Effector CD8-positive, alpha-beta T cell (primary cell): ENCODE results near the gene KLHL9.

Experiments
- DNase-seq: peaks from one replicate; lab custom pipeline; 2025; lab: John Stamatoyannopoulos, UW

Gene KLHL9

GRCh38 chr9:21317956-21318923, 17.0 kb downstream of the KLHL9 start:
- DNase-seq, result no peak

GRCh38 chr9:21316860-21317259, 18.3 kb downstream of the KLHL9 start:
- no peak for DNase-seq

DNA sequence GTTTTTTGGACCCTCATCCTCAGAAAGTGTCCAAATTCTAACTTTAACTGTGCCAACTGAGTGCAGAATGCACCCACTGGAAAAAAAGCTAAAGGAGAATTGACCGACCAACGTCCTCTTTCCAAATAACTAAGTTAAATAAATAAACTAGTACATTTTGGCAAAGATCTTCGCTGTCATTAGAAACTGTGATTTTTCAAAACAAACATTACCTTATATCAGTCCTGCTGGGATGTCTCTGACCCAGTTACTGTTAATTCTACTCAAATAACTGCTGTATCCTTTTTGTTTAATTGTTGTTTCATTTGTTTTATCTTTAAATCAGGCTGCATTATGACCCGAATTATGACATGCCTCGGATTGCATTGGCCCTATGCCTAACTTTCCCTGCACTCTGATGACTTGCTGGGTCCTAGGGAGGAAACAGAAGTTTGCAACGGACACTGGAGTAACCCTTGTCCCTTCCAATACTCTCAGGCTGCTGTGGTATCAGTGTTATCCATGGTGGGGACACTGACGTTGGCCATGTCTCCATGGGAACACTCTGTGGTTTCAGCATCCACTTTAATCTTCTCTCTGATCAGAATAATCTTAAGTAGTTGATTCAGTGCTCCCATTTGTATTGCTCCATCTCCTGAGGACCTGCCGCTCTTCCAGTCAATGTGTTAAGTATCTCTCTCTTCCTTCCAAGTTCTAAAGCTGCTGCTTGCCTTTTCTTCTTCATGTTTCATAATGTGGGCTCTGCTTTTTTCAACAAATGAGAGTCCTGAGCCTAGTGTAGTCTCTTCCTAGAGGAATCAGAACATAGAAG, 19.0 kb downstream of the KLHL9 start:
- DNase-seq, result no peak

DNA sequence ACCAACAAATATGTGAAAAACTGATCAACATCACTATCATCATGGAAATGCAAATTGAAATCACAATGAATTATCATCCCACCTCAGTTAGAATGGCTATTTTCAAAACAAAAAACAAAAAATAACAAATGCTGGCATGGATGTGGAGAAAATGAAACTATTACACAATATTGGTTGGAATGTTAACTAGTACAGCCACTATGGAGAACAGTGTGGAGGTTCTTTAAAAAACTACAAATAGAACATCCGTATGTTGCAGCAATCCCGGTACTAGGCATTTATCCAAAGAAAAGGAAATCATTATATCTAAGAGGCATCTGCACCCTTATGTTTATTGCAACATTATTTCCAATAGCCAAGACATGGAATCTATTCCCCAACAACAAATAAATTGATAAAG, 21.1 kb downstream of the KLHL9 start:
- no peak for DNase-seq

GRCh38 chr9:21311889-21312288, 23.3 kb downstream of the KLHL9 start:
- DNase-seq, result no peak

DNA sequence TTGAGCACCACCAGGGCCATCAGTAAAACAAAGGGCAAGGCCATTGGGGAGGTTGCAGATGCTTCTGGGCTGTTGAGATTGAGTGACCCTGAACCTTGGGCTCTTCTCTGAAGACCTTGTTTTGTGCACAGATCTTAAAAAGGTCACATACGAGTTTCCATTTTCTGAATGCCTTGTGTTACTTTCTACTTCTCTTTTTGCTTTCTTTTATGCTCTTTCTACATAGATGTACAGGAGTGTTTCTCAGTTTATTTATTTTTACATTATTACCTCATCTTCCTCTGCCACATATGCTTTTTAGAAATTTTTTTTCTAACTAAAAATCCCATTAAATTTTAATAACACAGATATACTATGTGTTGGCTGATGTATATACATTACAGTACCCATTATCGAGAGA, 30.0 kb downstream of the KLHL9 start, which contains the start of gene IFNA5:
TSS of gene IFNA5 (minus strand) at position 101 of the 400 bp plus-strand sequence. CDS start at position 44, 57 bp downstream.
- DNase-seq, result no peak

DNA sequence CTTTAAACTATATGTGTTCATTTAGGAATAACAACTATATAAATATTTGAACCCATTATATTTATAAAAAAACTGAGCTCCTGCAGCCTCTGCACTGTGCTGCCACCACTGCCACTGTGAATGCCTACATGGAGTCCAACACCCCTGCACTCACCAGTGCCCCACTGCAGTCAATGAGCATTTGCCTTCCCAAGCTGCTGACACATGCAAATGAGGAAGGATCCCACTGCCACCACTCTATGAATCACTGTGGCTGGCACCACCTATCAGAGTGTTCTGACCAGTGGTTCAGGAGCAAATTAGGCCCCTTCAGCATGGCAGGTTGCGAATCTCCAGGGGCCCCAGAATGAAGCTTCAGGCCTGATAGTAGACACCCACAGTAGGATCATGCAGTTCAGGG, 39.2 kb downstream of the KLHL9 start:
- DNase-seq, result no peak

- no peak for DNase-seq
These were observed 40.2 kb downstream of the KLHL9 start for GRCh38 chr9:21294904-21295538.

DNA sequence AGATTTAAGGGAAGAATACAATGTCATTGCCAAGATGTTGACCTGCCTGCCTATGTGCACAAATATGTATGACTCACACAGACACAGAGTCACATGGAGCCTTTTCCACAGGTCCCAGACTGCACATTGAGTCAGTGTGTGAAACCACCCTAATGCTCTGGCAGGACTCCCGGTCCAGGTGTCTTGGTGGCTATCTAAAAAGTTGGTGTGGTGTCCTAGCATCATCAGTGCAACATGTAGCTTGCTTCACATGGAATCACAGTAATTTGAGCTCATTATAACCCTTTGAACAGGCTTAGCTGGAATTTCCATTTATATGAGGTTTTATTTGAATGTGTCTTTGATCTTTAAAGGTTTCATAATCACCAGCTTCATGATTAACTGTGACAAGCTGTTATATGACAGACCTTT, 40.8 kb downstream of the KLHL9 start:
- no peak for DNase-seq

DNA sequence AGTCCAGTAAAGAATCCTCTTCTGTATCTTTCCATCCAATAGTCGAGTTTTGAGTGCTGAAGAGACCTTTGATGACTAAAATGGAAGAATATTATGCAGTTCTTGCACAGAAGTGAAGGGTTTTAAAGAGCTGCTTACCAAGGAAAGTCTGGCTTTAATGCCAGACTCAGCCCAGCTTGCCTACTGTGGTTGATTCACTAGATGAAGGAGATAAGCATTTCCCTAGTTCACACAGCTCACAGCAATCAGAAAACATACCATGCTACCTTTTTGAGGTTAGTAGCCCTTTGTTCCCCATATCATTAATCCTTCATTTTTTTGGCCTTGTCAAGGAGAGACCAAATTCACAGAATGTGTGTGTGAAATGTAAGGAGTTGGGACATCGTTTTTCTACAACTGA, 45.4 kb downstream of the KLHL9 start:
- no peak for DNase-seq

DNA sequence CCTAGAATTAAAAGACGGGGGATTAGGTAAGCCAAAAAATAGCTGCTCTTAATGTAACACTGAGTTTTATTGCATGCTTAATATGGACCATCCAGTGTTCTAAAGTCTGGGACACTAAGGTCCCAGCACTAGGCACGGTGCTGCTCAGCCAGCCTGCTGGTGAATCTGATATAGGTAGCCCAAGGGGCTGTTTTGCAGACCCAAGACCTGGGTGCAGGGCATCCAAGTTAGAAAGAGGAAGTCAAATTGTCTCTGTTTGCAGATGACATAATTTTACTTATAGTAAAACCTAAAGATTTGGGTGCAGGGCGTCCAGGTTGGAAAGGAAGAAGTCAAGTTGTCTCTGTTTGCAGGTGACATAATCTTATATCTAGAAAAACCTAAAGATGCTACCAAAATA, 47.9 kb downstream of the KLHL9 start:
- no peak for DNase-seq

- DNase-seq, result no peak
These were observed 48.5 kb downstream of the KLHL9 start for GRCh38 chr9:21286659-21287058.

- DNase-seq, result no peak
These were observed 49.1 kb downstream of the KLHL9 start for GRCh38 chr9:21286099-21286498.

GRCh38 chr9:21281275-21281674, 53.9 kb downstream of the KLHL9 start:
- no peak for DNase-seq
